ENCODE results near the gene TSPAN4.

GRCh38 chr11:837189-837989 is 5.3 kb upstream of the TSPAN4 start:
- no peak for TF ChIP-seq CTCF (IDR thresholded peaks at IDR 0.05)
- TF ChIP-seq EP300 (IDR thresholded peaks at IDR 0.05): no peak
- no peak for TF ChIP-seq POLR2A (IDR thresholded peaks at IDR 0.05)

Data from stomach (tissue), 4 donors.